ENCODE results near the gene CACNA1D. TPM values are rescaled to one million over a fixed set of nuclear protein-coding genes. Genes with fewer than 3 reads are reported as not detected.

CACNA1D gene
- total and polyA plus RNA-seq, 2 donors (not counting 1 experiment from before 2014, with no cell fraction given): 0.17 to 0.37 TPM

DNA sequence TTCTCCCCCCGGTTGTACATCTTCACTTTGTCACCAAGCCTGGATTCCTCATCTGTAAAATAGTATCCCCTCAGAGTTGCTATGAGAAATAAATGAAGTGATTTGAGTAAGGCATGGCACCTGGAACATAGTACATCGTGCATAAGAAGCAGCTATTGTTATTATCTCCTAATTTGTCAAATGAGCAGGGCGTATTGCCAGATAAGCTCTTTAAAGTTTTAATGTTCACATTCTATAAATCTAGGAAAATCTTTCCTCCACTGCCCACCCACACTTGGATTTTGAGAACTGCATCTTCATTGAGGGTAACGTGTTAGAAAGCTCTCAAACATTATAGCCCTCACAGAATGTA, 32.3 kb downstream of the CACNA1D start:
- TF ChIP-seq, protein P1, sequence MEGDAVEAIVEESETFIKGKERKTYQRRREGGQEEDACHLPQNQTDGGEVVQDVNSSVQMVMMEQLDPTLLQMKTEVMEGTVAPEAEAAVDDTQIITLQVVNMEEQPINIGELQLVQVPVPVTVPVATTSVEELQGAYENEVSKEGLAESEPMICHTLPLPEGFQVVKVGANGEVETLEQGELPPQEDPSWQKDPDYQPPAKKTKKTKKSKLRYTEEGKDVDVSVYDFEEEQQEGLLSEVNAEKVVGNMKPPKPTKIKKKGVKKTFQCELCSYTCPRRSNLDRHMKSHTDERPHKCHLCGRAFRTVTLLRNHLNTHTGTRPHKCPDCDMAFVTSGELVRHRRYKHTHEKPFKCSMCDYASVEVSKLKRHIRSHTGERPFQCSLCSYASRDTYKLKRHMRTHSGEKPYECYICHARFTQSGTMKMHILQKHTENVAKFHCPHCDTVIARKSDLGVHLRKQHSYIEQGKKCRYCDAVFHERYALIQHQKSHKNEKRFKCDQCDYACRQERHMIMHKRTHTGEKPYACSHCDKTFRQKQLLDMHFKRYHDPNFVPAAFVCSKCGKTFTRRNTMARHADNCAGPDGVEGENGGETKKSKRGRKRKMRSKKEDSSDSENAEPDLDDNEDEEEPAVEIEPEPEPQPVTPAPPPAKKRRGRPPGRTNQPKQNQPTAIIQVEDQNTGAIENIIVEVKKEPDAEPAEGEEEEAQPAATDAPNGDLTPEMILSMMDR (conservative IDR thresholded peaks at IDR 0.05 in 1 of 2, IDR thresholded peaks at IDR 0.05 in 1 of 2; ENCODE audit: low read depth in 1 of 2, low read length in 2 of 2): no peak
- TF ChIP-seq EZH2 (IDR thresholded peaks at IDR 0.05; ENCODE audit: low read length, missing control alignments): no peak
- Histone ChIP-seq H3K4me3 (replicated peaks in 1 of 4; ENCODE audit: control extremely low read depth in 1 of 4, insufficient read depth in 1 of 4, low read depth in 3 of 4, low read length in 4 of 4) (no peak overlapping the region), H3K4me2 (ENCODE audit: extremely low read depth, insufficient read depth, low read length) (no peak overlapping the region), H3K79me2 (ENCODE audit: control insufficient read depth, insufficient read depth, low read length) (no peaks in the 10 kb centered on the region), H4K20me1 (ENCODE audit: control insufficient read depth, extremely low read depth, insufficient read depth, low read length) (no peaks in the 10 kb centered on the region), H3K9me3 (ENCODE audit: control insufficient read depth, insufficient read depth, low read depth, low read length) (no peaks in the 10 kb centered on the region), H3K27me3 (ENCODE audit: control insufficient read depth, insufficient read depth, low read length) (no peaks in the 10 kb centered on the region), H2AFZ (ENCODE audit: low read length) (no peak overlapping the region), H3K27ac (ENCODE audit: insufficient read depth, low read length) (no peak overlapping the region), H3K9ac (ENCODE audit: insufficient read depth, low read length) (no peak overlapping the region), H3K4me1 (ENCODE audit: control insufficient read depth, extremely low read depth, insufficient read depth, low read length) (no peaks in the 10 kb centered on the region), H3K36me3 (ENCODE audit: control insufficient read depth, insufficient read depth, low read length) (no peaks in the 10 kb centered on the region)
- DNase-seq (ENCODE audit: low read depth in 2 of 2): no peak

DNA sequence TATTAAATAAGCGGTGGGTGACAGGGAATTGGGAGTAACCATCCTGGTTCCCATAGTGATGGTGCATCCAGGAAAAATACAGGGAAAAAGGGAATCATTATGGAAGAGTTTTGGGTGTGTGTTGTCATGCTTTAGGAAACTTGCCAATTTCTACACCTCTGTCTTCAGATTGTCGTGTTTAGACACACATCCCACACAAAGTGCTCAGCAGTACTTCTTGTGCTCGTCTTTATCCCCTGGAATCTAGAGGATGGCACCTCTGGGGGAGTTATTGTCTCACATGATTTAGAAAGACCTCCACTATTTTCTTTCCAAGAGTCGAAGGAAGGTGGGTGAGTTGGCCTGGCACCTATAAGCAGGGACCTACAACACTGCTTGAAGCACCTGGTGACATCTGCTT, 35.8 kb downstream of the CACNA1D start:
- Histone ChIP-seq H3K36me3 (ENCODE audit: control insufficient read depth, insufficient read depth, low read length) (no peaks in the 10 kb centered on the region), H3K9ac (ENCODE audit: insufficient read depth, low read length) (no peak overlapping the region), H3K4me1 (ENCODE audit: control insufficient read depth, extremely low read depth, insufficient read depth, low read length) (no peaks in the 10 kb centered on the region), H3K4me3 (replicated peaks in 1 of 4; ENCODE audit: control extremely low read depth in 1 of 4, insufficient read depth in 1 of 4, low read depth in 3 of 4, low read length in 4 of 4) (no peak overlapping the region), H3K9me3 (ENCODE audit: control insufficient read depth, insufficient read depth, low read depth, low read length) (no peaks in the 10 kb centered on the region), H4K20me1 (ENCODE audit: control insufficient read depth, extremely low read depth, insufficient read depth, low read length) (no peaks in the 10 kb centered on the region), H3K27me3 (ENCODE audit: control insufficient read depth, insufficient read depth, low read length) (no peaks in the 10 kb centered on the region), H3K27ac (ENCODE audit: insufficient read depth, low read length) (no peak overlapping the region), H3K79me2 (ENCODE audit: control insufficient read depth, insufficient read depth, low read length) (no peaks in the 10 kb centered on the region), H3K4me2 (ENCODE audit: extremely low read depth, insufficient read depth, low read length) (no peak overlapping the region), H2AFZ (ENCODE audit: low read length) (no peak overlapping the region)
- TF ChIP-seq, protein P1 (conservative IDR thresholded peaks at IDR 0.05 in 1 of 2, IDR thresholded peaks at IDR 0.05 in 1 of 2; ENCODE audit: low read depth in 1 of 2, low read length in 2 of 2): no peak
- no peak for TF ChIP-seq EZH2 (IDR thresholded peaks at IDR 0.05; ENCODE audit: low read length, missing control alignments)
- DNase-seq (ENCODE audit: low read depth in 2 of 2): no peak

DNA sequence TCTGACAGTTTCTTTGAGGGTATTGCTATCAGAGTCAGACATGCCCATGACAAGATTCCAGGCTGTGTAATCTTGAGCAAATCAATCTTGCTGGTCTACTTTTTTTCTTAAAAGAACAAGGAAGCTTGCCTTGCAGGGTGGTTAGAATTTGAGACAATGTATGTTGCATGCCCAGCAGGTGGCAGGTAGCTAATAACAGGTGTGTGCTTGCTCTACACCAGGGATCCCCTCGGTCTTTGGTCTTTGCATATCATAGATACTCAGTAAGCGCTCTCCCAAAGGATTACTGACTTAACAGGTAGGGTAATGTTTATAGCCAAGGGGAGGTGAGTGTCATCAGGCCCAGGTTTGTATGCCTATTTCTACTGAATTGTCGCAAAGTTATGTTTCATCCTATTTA, 37.3 kb downstream of the CACNA1D start:
- Histone ChIP-seq H3K36me3 (ENCODE audit: control insufficient read depth, insufficient read depth, low read length) (no peaks in the 10 kb centered on the region), H3K4me2 (ENCODE audit: extremely low read depth, insufficient read depth, low read length) (no peak overlapping the region), H3K9ac (ENCODE audit: insufficient read depth, low read length) (no peak overlapping the region), H3K27ac (ENCODE audit: insufficient read depth, low read length) (no peak overlapping the region), H3K27me3 (ENCODE audit: control insufficient read depth, insufficient read depth, low read length) (no peaks in the 10 kb centered on the region), H3K9me3 (ENCODE audit: control insufficient read depth, insufficient read depth, low read depth, low read length) (no peaks in the 10 kb centered on the region), H2AFZ (ENCODE audit: low read length) (no peak overlapping the region), H3K4me1 (ENCODE audit: control insufficient read depth, extremely low read depth, insufficient read depth, low read length) (no peaks in the 10 kb centered on the region), H4K20me1 (ENCODE audit: control insufficient read depth, extremely low read depth, insufficient read depth, low read length) (no peaks in the 10 kb centered on the region), H3K79me2 (ENCODE audit: control insufficient read depth, insufficient read depth, low read length) (no peaks in the 10 kb centered on the region), H3K4me3 (replicated peaks in 1 of 4; ENCODE audit: control extremely low read depth in 1 of 4, insufficient read depth in 1 of 4, low read depth in 3 of 4, low read length in 4 of 4) (no peak overlapping the region)
- TF ChIP-seq, protein P1 (conservative IDR thresholded peaks at IDR 0.05 in 1 of 2, IDR thresholded peaks at IDR 0.05 in 1 of 2; ENCODE audit: low read depth in 1 of 2, low read length in 2 of 2): no peak
- no peak for TF ChIP-seq EZH2 (IDR thresholded peaks at IDR 0.05; ENCODE audit: low read length, missing control alignments)
- no peak for DNase-seq (ENCODE audit: low read depth in 2 of 2)
